PC-9 (cell line): ENCODE measurements around the gene AGRN. TPM values are rescaled to one million over a fixed set of nuclear protein-coding genes. Genes with fewer than 3 reads are reported as not detected.

Experiments
- BruUV-seq: library from RNA; stranded (reverse); fragments of 400-500 nt; replicated peaks from 2 replicates; lab custom pipeline; 2021; lab: Mats Ljungman, UMichigan
- CTCF ChIA-PET: fragments of 300-600 bp; sonication (Branson Sonifier 250); formaldehyde crosslinking; loops from one replicate; lab custom pipeline; 2022; ENCODE audit warnings: antibody characterized with exemption; lab: Charles Lee
- POLR2A ChIA-PET: fragments of 300-600 bp; sonication (Branson Sonifier 250); formaldehyde crosslinking; loops from one replicate; lab custom pipeline; 2022; ENCODE audit warnings: antibody characterized with exemption; ENCODE audit not compliant: unreplicated experiment; lab: Charles Lee
- DNase-seq, 2 experiments: peaks; one replicate each; pipeline versions ENCODE4 v3.0.0 to v3.0.0-alpha.2; 2015 to 2022; ENCODE audit warnings: mixed read lengths in 1 of 2
- H2AFZ ChIP-seq: fragments of 200-600 bp; sonication (generic); 2 replicates; pipeline ENCODE4 v1.8.1; 2017; ENCODE audit warnings: antibody characterized with exemption
- H3F3A ChIP-seq: fragments of 200-600 bp; sonication (generic); 2 replicates; pipeline ENCODE4 v1.8.1; 2017; ENCODE audit warnings: antibody characterized with exemption, mild to moderate bottlenecking, low read depth; ENCODE audit not compliant: insufficient read depth
- H3K27ac ChIP-seq: fragments of 200-600 bp; sonication (generic); 2 replicates; pipeline ENCODE4 v1.6.1; 2016; ENCODE audit warnings: mixed run types
- H3K27me3 ChIP-seq: fragments of 200-600 bp; sonication (generic); 2 replicates; pipeline ENCODE4 v1.6.1; 2016; ENCODE audit warnings: low read depth, mixed run types; ENCODE audit not compliant: insufficient read depth
- H3K36me3 ChIP-seq: fragments of 200-600 bp; sonication (generic); 2 replicates; pipeline ENCODE4 v1.6.1; 2016; ENCODE audit warnings: low read depth, mixed run types
- H3K4me1 ChIP-seq: fragments of 200-600 bp; sonication (generic); replicated peaks from 2 replicates; pipeline ENCODE4 v1.6.1; 2016; ENCODE audit warnings: mixed run types; ENCODE audit not compliant: insufficient read depth
- H3K4me2 ChIP-seq: fragments of 200-600 bp; sonication (generic); 2 replicates; pipeline ENCODE4 v1.6.1; 2017; ENCODE audit warnings: mixed run types
- H3K4me3 ChIP-seq: fragments of 200-600 bp; sonication (generic); 2 replicates; pipeline ENCODE4 v1.6.1; 2016; ENCODE audit warnings: mixed run types
- H3K79me2 ChIP-seq: fragments of 200-600 bp; sonication (generic); 2 replicates; pipeline ENCODE4 v1.6.1; 2017; ENCODE audit warnings: low read depth, mixed run types
- H3K9me2 ChIP-seq: fragments of 200-600 bp; sonication (generic); 2 replicates; pipeline ENCODE4 v1.8.1; 2017; ENCODE audit warnings: mild to moderate bottlenecking; ENCODE audit not compliant: insufficient read depth
- H3K9me3 ChIP-seq: fragments of 200-600 bp; sonication (generic); 2 replicates; pipeline ENCODE4 v1.8.1; 2016; ENCODE audit warnings: low read depth; ENCODE audit not compliant: insufficient read depth
- H4K20me1 ChIP-seq: fragments of 200-600 bp; sonication (generic); 2 replicates; pipeline ENCODE4 v1.8.1; 2017; ENCODE audit not compliant: insufficient read depth
- CTCF ChIP-seq: fragments of 200-600 bp; sonication (generic); conservative IDR thresholded peaks from 2 replicates; pipeline ENCODE4 v1.6.1; 2017; ENCODE audit warnings: mixed run types, antibody characterized with exemption, mild to moderate bottlenecking, moderate library complexity
- EZH2 ChIP-seq: fragments of 200-600 bp; sonication (generic); IDR thresholded peaks from 2 replicates; pipeline ENCODE4 v1.8.0; 2017; ENCODE audit warnings: antibody characterized with exemption, low read depth
- intact Hi-C: fragments of 100-400 bp; cut with micrococcal nuclease; formaldehyde crosslinking; loops from one replicate; pipeline ENCODE4 v1.10.0; 2022; ENCODE audit not compliant: unreplicated experiment
- total RNA-seq: library from RNA; stranded (reverse); gene quantifications from 2 replicates; pipeline ENCODE4 v1.2.3, GENCODE V29; 2021

AGRN gene
- total RNA-seq, 1 experiment from 2014 or later: 278 TPM

GRCh38 chr1:1066403-1067283 is 46.7 kb downstream of the AGRN start:
- no peaks in the 10 kb centered on the region for H3K9me3 ChIP-seq
- peak overlapping the region; percentile 100 for H3K4me2 ChIP-seq
- H4K20me1 ChIP-seq: no peaks in the 10 kb centered on the region
- H3K36me3 ChIP-seq: no peaks in the 10 kb centered on the region
- TF ChIP-seq CTCF: no peak
- TF ChIP-seq EZH2: no peak
- H3K4me1 ChIP-seq: peaks cover 43% of the 10 kb centered on the region
- peaks cover 70% of the 10 kb centered on the region for H3F3A ChIP-seq
- no peak for DNase-seq
- H3K79me2 ChIP-seq: peaks cover 16% of the 10 kb centered on the region
- ChIA-PET CTCF (no interaction called here), POLR2A (no interaction called here)
- no TSS peak for BruUV-seq
- H3K27me3 ChIP-seq: no peaks in the 10 kb centered on the region
- H3K27ac ChIP-seq: 0 out of 2 replicates have a peak overlapping the region, but pooled peaks have one; percentile 84
- H3K9me2 ChIP-seq: no peaks in the 10 kb centered on the region
- H3K4me3 ChIP-seq: peak overlapping the region; percentile 95; the same call in 1 of the 2 replicates
- intact Hi-C loops: no loop called here
- H2AFZ ChIP-seq: peak overlapping the region; percentile 72; the same call in 1 of the 2 replicates

GRCh38 chr1:1067284-1067859 is 47.5 kb downstream of the AGRN start:
- Histone ChIP-seq H3K4me3 (peak overlapping the region; percentile 95), H3K27me3 (no peaks in the 10 kb centered on the region)

More at GRCh38 chr1:1067284-1067859, 47.5 kb downstream of the AGRN start:
- intact Hi-C loops: no loop called here
- Histone ChIP-seq H3F3A (peaks cover 70% of the 10 kb centered on the region), H3K4me1 (peaks cover 49% of the 10 kb centered on the region), H3K9me2 (no peaks in the 10 kb centered on the region), H3K36me3 (no peaks in the 10 kb centered on the region), H3K79me2 (peaks cover 23% of the 10 kb centered on the region), H2AFZ (peak overlapping the region; percentile 72; the same call in 1 of the 2 replicates), H3K9me3 (no peaks in the 10 kb centered on the region), H3K4me2 (peak overlapping the region; percentile 100), H4K20me1 (no peaks in the 10 kb centered on the region), H3K27ac (peak overlapping the region; percentile 84)
- ChIA-PET POLR2A (interaction anchor here (0.5 to 1.1 kb wide), 2 partner anchors 53 to 96 kb away, joined by 4 read pairs; no protein-coding TSS in a partner anchor), CTCF (no interaction called here)
- DNase-seq: no peak
- BruUV-seq: no TSS peak
- TF ChIP-seq EZH2: no peak
- no peak for TF ChIP-seq CTCF
